H9 (cell line): Measurements from ENCODE around the gene HOGA1. TPM values are rescaled to one million over a fixed set of nuclear protein-coding genes. Genes with fewer than 3 reads are reported as not detected.
A peak's percentile ranks its signal among the peaks of the same experiment; 100 is the strongest.

Experiments
- DNase-seq: peaks from one replicate; pipeline ENCODE4 v3.0.0-alpha.2; 2017
- H2AFZ ChIP-seq: one replicate; pipeline ENCODE4 v1.6.1; 2013; ENCODE audit warnings: mild to moderate bottlenecking, low read length, control low read depth, moderate library complexity
- H2AK5ac ChIP-seq: 2 replicates; pipeline ENCODE4 v1.6.1; 2013; ENCODE audit warnings: low read length, control low read depth, mixed read lengths; ENCODE audit not compliant: insufficient read length
- H2BK120ac ChIP-seq: one replicate; pipeline ENCODE4 v1.6.1; 2013; ENCODE audit warnings: low read depth, mild to moderate bottlenecking, low read length, control low read depth, inconsistent platforms; ENCODE audit not compliant: poor library complexity, severe bottlenecking
- H2BK12ac ChIP-seq: 2 replicates; pipeline ENCODE4 v1.6.1; 2013; ENCODE audit warnings: low read length, control low read depth, mixed read lengths, low read depth; ENCODE audit not compliant: insufficient read length
- H2BK15ac ChIP-seq: 2 replicates; pipeline ENCODE4 v1.6.1; 2013; ENCODE audit warnings: low read depth, low read length, control low read depth
- H2BK20ac ChIP-seq: one replicate; pipeline ENCODE4 v1.6.1; 2013; ENCODE audit warnings: low read depth, mild to moderate bottlenecking, low read length, control low read depth, inconsistent platforms; ENCODE audit not compliant: poor library complexity, severe bottlenecking
- H2BK5ac ChIP-seq: 2 replicates; pipeline ENCODE4 v1.6.1; 2013; ENCODE audit warnings: low read length, control low read depth, mixed read lengths; ENCODE audit not compliant: insufficient read length
- H3K14ac ChIP-seq: 2 replicates; pipeline ENCODE4 v1.6.1; 2013; ENCODE audit warnings: low read length, control low read depth; ENCODE audit not compliant: insufficient read depth
- H3K18ac ChIP-seq: 2 replicates; pipeline ENCODE4 v1.6.1; 2013; ENCODE audit warnings: low read depth, mild to moderate bottlenecking, mixed read lengths, low read length, control low read depth; ENCODE audit not compliant: insufficient read length
- H3K23ac ChIP-seq: 2 replicates; pipeline ENCODE4 v1.6.1; 2013; ENCODE audit warnings: low read length, control low read depth, mixed read lengths, low read depth; ENCODE audit not compliant: insufficient read length
- H3K23me2 ChIP-seq: 2 replicates; pipeline ENCODE4 v1.6.1; 2013; ENCODE audit warnings: low read depth, mild to moderate bottlenecking, mixed read lengths, low read length, control low read depth; ENCODE audit not compliant: insufficient read length, poor library complexity, severe bottlenecking
- H3K27ac ChIP-seq: 2 replicates; pipeline ENCODE4 v1.5.1; 2013; ENCODE audit warnings: low read length, control low read depth, mixed read lengths, low read depth; ENCODE audit not compliant: insufficient read length
- H3K27me3 ChIP-seq: 2 replicates; pipeline ENCODE4 v1.6.1; 2013; ENCODE audit warnings: low read length, control low read depth, inconsistent platforms; ENCODE audit not compliant: insufficient read depth
- H3K4ac ChIP-seq: 2 replicates; pipeline ENCODE4 v1.6.1; 2013; ENCODE audit warnings: low read depth, mild to moderate bottlenecking, control low read depth, inconsistent platforms, low read length, moderate library complexity
- H3K4me1 ChIP-seq: 2 replicates; pipeline ENCODE4 v1.6.1; 2013; ENCODE audit warnings: low read length, control low read depth, inconsistent platforms; ENCODE audit not compliant: insufficient read depth
- H3K4me2 ChIP-seq: 2 replicates; pipeline ENCODE4 v1.6.1; 2013; ENCODE audit warnings: low read length, control low read depth, mixed read lengths; ENCODE audit not compliant: insufficient read length, insufficient read depth
- H3K56ac ChIP-seq: 2 replicates; pipeline ENCODE4 v1.6.1; 2013; ENCODE audit warnings: low read depth, mild to moderate bottlenecking, mixed read lengths, low read length, control low read depth; ENCODE audit not compliant: insufficient read length
- H3K79me1 ChIP-seq: 2 replicates; pipeline ENCODE4 v1.6.1; 2013; ENCODE audit warnings: low read depth, mild to moderate bottlenecking, moderate library complexity, low read length, control low read depth, inconsistent platforms; ENCODE audit not compliant: insufficient read depth, poor library complexity, severe bottlenecking
- H3K79me2 ChIP-seq: 2 replicates; pipeline ENCODE4 v1.6.1; 2013; ENCODE audit warnings: low read length, control low read depth, inconsistent platforms; ENCODE audit not compliant: insufficient read depth
- H3K9ac ChIP-seq: 2 replicates; pipeline ENCODE4 v1.6.1; 2013; ENCODE audit warnings: low read length, control low read depth, mixed read lengths; ENCODE audit not compliant: insufficient read length; ENCODE audit errors: extremely low read depth
- H3K9me3 ChIP-seq: one replicate; pipeline ENCODE4 v1.6.1; 2013; ENCODE audit warnings: low read depth, low read length, inconsistent platforms; ENCODE audit not compliant: control insufficient read depth
- H3T11ph ChIP-seq: one replicate; pipeline ENCODE4 v1.6.1; 2013; ENCODE audit warnings: mild to moderate bottlenecking, low read length, control low read depth, inconsistent platforms
- H4K20me1 ChIP-seq: one replicate; pipeline ENCODE4 v1.6.1; 2013; ENCODE audit not compliant: control insufficient read depth, insufficient read length, insufficient read depth
- H4K5ac ChIP-seq: 2 replicates; pipeline ENCODE4 v1.6.1; 2013; ENCODE audit warnings: low read depth, mild to moderate bottlenecking, mixed read lengths, low read length, control low read depth; ENCODE audit not compliant: insufficient read length
- H4K8ac ChIP-seq: replicated peaks from 2 replicates; pipeline ENCODE4 v1.6.1; 2013; ENCODE audit warnings: low read length, control low read depth, mixed read lengths, low read depth; ENCODE audit not compliant: insufficient read length
- H4K91ac ChIP-seq: 2 replicates; pipeline ENCODE4 v1.6.1; 2013; ENCODE audit warnings: low read depth, mild to moderate bottlenecking, moderate library complexity, mixed read lengths, low read length, control low read depth; ENCODE audit not compliant: insufficient read length
- H3K27ac Mint-ChIP-seq, 3 experiments: 2 replicates in 2 of 3; 3 replicates in 1 of 3; pipeline ENCODE4 v1.8.0; 2020 to 2021; ENCODE audit warnings: mixed read lengths in 3 of 3, mild to moderate bottlenecking in 1 of 3, moderate library complexity in 1 of 3
- H3K27me3 Mint-ChIP-seq: 2 replicates; pipeline ENCODE4 v1.8.0; 2021; ENCODE audit warnings: low read depth, mild to moderate bottlenecking, moderate library complexity, mixed read lengths
- H3K36me3 Mint-ChIP-seq, 3 experiments: 2 replicates in 2 of 3; 3 replicates in 1 of 3; pipeline ENCODE4 v1.8.0; 2020 to 2021; ENCODE audit warnings: low read depth in 3 of 3, mixed read lengths in 3 of 3; ENCODE audit not compliant: insufficient read depth in 1 of 3
- H3K4me1 Mint-ChIP-seq, 2 experiments: 2 replicates each; pipeline ENCODE4 v1.8.0; 2020; ENCODE audit warnings: mixed read lengths in 2 of 2
- H3K4me3 Mint-ChIP-seq, 2 experiments: 2 replicates in 1 of 2; 3 replicates in 1 of 2; pipeline ENCODE4 v1.8.0; 2020 to 2021; ENCODE audit warnings: mild to moderate bottlenecking in 2 of 2, mixed read lengths in 2 of 2, moderate library complexity in 1 of 2
- H3K9me3 Mint-ChIP-seq, 2 experiments: 2 replicates in 1 of 2; 3 replicates in 1 of 2; pipeline ENCODE4 v1.8.0; 2020; ENCODE audit warnings: mild to moderate bottlenecking in 2 of 2, mixed read lengths in 2 of 2, moderate library complexity in 1 of 2
- CTCF ChIP-seq: fragments of 200-600 bp; sonication (generic); conservative IDR thresholded peaks from 3 replicates; pipeline ENCODE4 v1.8.0; 2021; ENCODE audit warnings: antibody characterized with exemption, mild to moderate bottlenecking
- WGBS: extraction: QIAGEN DNeasy Blood & Tissue Kit; methylation state at CpG from one replicate; pipeline ENCODE4 v1.1.7; 2013; ENCODE audit warnings: missing lambda C conversion rate, low lambda C conversion rate, mixed read lengths; ENCODE audit not compliant: insufficient read length; ENCODE audit errors: extremely low coverage; 5-methylcytosine and 5-hydroxymethylcytosine counted together
- total RNA-seq: library from RNA; stranded (reverse); gene quantifications from 2 replicates; pipeline ENCODE4 v1.2.1, GENCODE V29; 2021

HOGA1 gene
- total RNA-seq, 1 experiment from 2014 or later = 0.79 TPM

- Histone ChIP-seq H3K79me1 (no peaks in the 10 kb centered on the region), H3K4ac (no peak overlapping the region), H3K18ac (peak overlapping the region; percentile 35), H4K20me1 (no peaks in the 10 kb centered on the region), H3K56ac (no peak overlapping the region), H2BK15ac (no peak overlapping the region), H4K8ac (no peak overlapping the region), H4K91ac (no peak overlapping the region), H2AK5ac (no peak overlapping the region), H3K27ac (no peak overlapping the region), H3K9me3 (no peaks in the 10 kb centered on the region), H2AFZ (no peak overlapping the region), H3K4me1 (no peaks in the 10 kb centered on the region; the same call in 1 of the 2 replicates), H3K4me2 (no peak overlapping the region), H2BK120ac (no peak overlapping the region), H4K5ac (no peak overlapping the region), H3K23ac (no peak overlapping the region), H2BK12ac (no peak overlapping the region), H3K9ac (no peak overlapping the region), H2BK20ac (no peak overlapping the region), H3T11ph (no peak overlapping the region), H3K79me2 (no peaks in the 10 kb centered on the region; the same call in 1 of the 2 replicates), H2BK5ac (no peak overlapping the region), H3K27me3 (no peaks in the 10 kb centered on the region), H3K14ac (peak overlapping the region; percentile 71; the same call in 1 of the 2 replicates), H3K23me2 (no peaks in the 10 kb centered on the region)
- WGBS = no CpG with 5 or more reads among the region's 6 CpGs
- TF ChIP-seq CTCF = peak; percentile 53
- H3K4me1 Mint-ChIP-seq = peaks cover 37 to 49% of the 10 kb centered on the region in 2 experiments
- H3K27ac Mint-ChIP-seq = peak overlapping the region; percentile 52 to 94 (median 80); a peak in 5 of 7 replicates
- H3K9me3 Mint-ChIP-seq = no peaks in the 10 kb centered on the region
- peak; percentile 77 for DNase-seq
- no peaks in the 10 kb centered on the region; a peak in 1 of 7 replicates for H3K36me3 Mint-ChIP-seq
- peak overlapping the region in 1 of 2 experiments; percentile 55; a peak in 1 of 5 replicates for H3K4me3 Mint-ChIP-seq
- H3K27me3 Mint-ChIP-seq = no peaks in the 10 kb centered on the region
Measured at GRCh38 chr10:97539523-97540200, 44.5 kb upstream of the HOGA1 start.
